Naive B cell (primary cell): ENCODE data around the gene P4HA2. TPM values are rescaled to one million over a fixed set of nuclear protein-coding genes. Genes with fewer than 3 reads are reported as not detected.

Experiments
- ATAC-seq, 2 donors: fragments of 150-1000 bp; cut with Tn5 transposase; 2 replicates each; pipeline ENCODE4 v1.10.0; 2021; ENCODE audit warnings: low read depth in 2 of 2, mild to moderate bottlenecking in 2 of 2, moderate library complexity in 2 of 2
- DNase-seq: peaks from one replicate; pipeline ENCODE4 v3.0.0; 2022
- H3K27ac Mint-ChIP-seq, 6 donors: one replicate each; pipeline ENCODE4 v1.8.0; 2020 to 2022; ENCODE audit warnings: mild to moderate bottlenecking in 6 of 6, mixed read lengths in 6 of 6, moderate library complexity in 5 of 6, inconsistent platforms in 2 of 6
- H3K27me3 Mint-ChIP-seq, 3 donors: one replicate each; pipeline ENCODE4 v1.8.0; 2021 to 2022; ENCODE audit warnings: mixed read lengths in 3 of 3, mild to moderate bottlenecking in 1 of 3
- H3K36me3 Mint-ChIP-seq, 2 donors: one replicate each; pipeline ENCODE4 v1.8.0; 2020 to 2022; ENCODE audit warnings: mixed read lengths in 2 of 2, inconsistent platforms in 1 of 2, mild to moderate bottlenecking in 1 of 2
- H3K4me1 Mint-ChIP-seq, 3 donors: one replicate each; pipeline ENCODE4 v1.8.0; 2020 to 2022; ENCODE audit warnings: mixed read lengths in 3 of 3, inconsistent platforms in 1 of 3, mild to moderate bottlenecking in 1 of 3, moderate library complexity in 1 of 3
- H3K4me3 Mint-ChIP-seq, 8 donors: one replicate each; pipeline ENCODE4 v1.8.0; 2020 to 2022; ENCODE audit warnings: mild to moderate bottlenecking in 8 of 8, mixed read lengths in 8 of 8, moderate library complexity in 8 of 8, inconsistent platforms in 2 of 8
- H3K9me3 Mint-ChIP-seq, 7 donors: one replicate each; pipeline ENCODE4 v1.8.0; 2020 to 2022; ENCODE audit warnings: mixed read lengths in 7 of 7, mild to moderate bottlenecking in 5 of 7, inconsistent platforms in 2 of 7, moderate library complexity in 1 of 7
- polyA plus RNA-seq, 6 donors: library from polyadenylated mRNA; unstranded; fragments of 300-500 nt; fragmentation: Illumina TruSeq; gene quantifications; one replicate each; pipeline ENCODE4 v1.2.3, GENCODE V29; 2021; ENCODE audit warnings: low read depth in 6 of 6

Gene P4HA2
- polyA plus RNA-seq = under 1 TPM in 2 of 6 donors, not detected in 4; 0.45 to 0.73 TPM

DNA sequence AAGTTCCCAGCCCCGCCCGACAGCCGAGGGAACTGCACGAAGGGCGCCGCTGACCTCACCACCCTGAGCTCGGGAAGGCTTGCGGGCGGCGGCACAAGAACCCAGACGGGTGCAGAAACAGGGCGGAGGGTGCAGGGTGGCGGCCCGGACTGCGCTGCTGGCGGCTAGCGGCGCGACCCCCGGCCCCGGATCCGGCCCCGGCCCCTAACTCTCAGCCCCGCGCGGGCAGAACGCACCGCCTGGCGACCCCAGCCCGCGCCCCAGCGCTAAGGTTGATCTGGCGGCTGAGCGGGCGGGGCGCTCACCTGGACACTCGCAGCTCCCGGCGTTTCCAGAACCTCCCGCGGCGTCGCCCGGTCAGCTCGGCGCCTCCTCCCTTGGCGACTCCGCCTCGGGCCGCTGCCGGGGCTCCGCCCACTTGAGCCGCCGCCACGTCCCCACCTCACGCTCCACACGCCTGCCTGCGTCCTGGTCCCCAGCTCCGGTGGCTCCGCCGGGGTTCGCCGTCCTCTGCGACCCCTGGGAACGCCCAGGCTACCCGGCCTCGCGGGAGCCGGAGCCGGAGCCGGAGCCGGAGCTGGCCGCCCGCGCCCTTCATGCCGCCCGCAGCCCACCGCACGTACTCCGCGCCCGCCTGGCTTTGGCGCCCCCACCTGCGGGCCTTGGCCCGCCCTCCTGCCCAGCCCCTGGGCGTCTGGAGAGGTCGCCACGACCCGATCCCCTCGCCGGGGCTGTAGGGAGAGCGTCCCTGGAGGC lies at the start of gene P4HA2:
Gene P4HA2 (minus strand): TSS at position 369 of the 756 bp plus-strand sequence. CDS start 9,227 bp downstream, outside the sequence.
- peak; percentile 21 for DNase-seq
- Mint-ChIP-seq H3K4me3 (peak within 1 kb of the TSS; percentile 15 to 88 (median 72)), H3K9me3 (peaks cover 0 to 1% (median 0%) of the 10 kb centered on the region in 7 donors), H3K4me1 (peaks cover 33 to 43% (median 36%) of the 10 kb centered on the region in 3 donors), H3K36me3 (no peaks in the 10 kb centered on the region), H3K27ac (no peak within 1 kb of the TSS), H3K27me3 (peaks cover 20 to 36% (median 32%) of the 10 kb centered on the region in 3 donors)
- peak; percentile 48 to 59 for ATAC-seq

DNA sequence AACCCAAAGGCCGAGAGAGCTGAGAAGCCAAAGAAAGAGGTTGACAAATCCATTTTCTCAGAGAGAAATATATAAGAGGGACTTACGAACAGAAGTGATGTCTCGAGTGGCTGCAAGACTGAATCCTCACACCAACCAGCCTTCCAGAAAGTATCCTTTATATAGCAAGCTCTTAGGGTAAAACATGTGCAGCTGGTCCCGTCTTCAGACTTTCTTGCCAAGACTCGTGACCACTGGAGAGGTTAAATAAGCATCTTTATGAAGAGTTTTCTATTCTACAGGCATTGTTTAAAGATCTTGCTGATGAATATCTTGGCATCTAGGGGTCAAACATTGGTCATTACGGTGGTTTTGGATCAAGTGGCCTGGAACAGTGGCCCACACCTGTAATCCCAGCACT lies 49.6 kb upstream of the P4HA2 start:
- Mint-ChIP-seq H3K4me3 (no peak overlapping the region), H3K9me3 (no peaks in the 10 kb centered on the region), H3K27me3 (peaks cover 16 to 26% (median 21%) of the 10 kb centered on the region in 3 donors), H3K4me1 (peaks cover 6 to 11% (median 9%) of the 10 kb centered on the region in 3 donors), H3K36me3 (no peaks in the 10 kb centered on the region), H3K27ac (peak overlapping the region in 1 of 6 donors; percentile 4)
- no peak for DNase-seq
- ATAC-seq = no peak

DNA sequence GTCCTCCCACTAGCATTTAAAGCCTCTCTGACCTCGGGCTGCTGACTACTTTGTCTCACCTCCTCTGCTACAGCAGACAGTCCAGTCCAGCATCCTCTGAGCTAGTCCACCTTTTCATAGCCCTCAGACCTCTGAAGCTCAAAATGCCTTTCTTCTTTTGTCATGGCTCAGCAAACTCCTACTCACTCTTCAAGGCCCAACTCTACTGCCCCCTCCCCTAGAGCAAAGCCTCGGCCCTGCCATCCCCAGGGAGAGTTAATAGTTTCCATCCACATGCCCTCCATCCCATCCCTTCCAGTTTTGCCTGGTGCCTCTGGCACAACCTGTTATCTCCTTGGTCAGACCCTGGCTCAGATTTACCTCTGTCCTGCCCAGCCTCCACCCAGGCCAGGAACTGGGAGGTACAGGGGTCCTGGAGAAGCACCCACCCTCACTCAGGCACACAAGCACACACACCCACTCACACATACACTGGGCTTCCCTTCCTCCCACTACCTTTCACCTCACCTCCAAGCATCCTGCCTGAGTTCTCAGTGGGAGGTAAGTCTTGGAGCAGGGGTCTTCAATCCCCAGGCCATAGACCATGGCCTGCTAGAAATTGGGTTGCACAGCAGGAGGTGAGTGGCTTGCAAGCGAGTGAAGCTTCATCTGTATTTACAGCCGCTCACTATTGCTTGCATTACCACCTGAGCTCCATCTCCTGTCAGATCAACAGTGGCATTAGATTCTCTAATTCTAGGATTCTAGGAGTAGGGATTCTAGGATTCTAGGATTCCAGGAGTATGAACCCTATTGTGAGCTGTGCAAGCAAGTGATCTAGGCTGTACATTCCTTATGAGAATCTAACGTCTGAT lies 47.9 kb upstream of the P4HA2 start:
- ATAC-seq = no peak
- Mint-ChIP-seq H3K27ac (peak overlapping the region in 1 of 6 donors; percentile 27), H3K27me3 (peaks cover 19 to 35% (median 19%) of the 10 kb centered on the region in 3 donors), H3K36me3 (no peaks in the 10 kb centered on the region), H3K4me1 (peaks cover 9 to 14% (median 13%) of the 10 kb centered on the region in 3 donors), H3K9me3 (peaks cover 0 to 1% (median 0%) of the 10 kb centered on the region in 7 donors), H3K4me3 (no peak overlapping the region)
- no peak for DNase-seq

GRCh38 chr5:132274050-132274792 lies 46.6 kb upstream of the P4HA2 start:
- H3K27ac Mint-ChIP-seq = no peak overlapping the region
- peaks cover 18 to 35% (median 19%) of the 10 kb centered on the region in 3 donors for H3K27me3 Mint-ChIP-seq
- DNase-seq = no peak
- ATAC-seq = no peak
- H3K9me3 Mint-ChIP-seq = peaks cover 0 to 1% (median 0%) of the 10 kb centered on the region in 7 donors
- no peaks in the 10 kb centered on the region for H3K36me3 Mint-ChIP-seq
- H3K4me1 Mint-ChIP-seq = peaks cover 9 to 14% (median 12%) of the 10 kb centered on the region in 3 donors
- peak overlapping the region in 1 of 8 donors; percentile 25 for H3K4me3 Mint-ChIP-seq

GRCh38 chr5:132273631-132274030 lies 46.0 kb upstream of the P4HA2 start:
- peaks cover 18 to 35% (median 19%) of the 10 kb centered on the region in 3 donors for H3K27me3 Mint-ChIP-seq
- H3K36me3 Mint-ChIP-seq = no peaks in the 10 kb centered on the region
- no peak for DNase-seq
- peaks cover 9 to 14% (median 12%) of the 10 kb centered on the region in 3 donors for H3K4me1 Mint-ChIP-seq
- H3K9me3 Mint-ChIP-seq = peaks cover 0 to 1% (median 0%) of the 10 kb centered on the region in 7 donors
- H3K27ac Mint-ChIP-seq = peak overlapping the region in 1 of 6 donors; percentile 5
- peak overlapping the region in 1 of 8 donors; percentile 25 for H3K4me3 Mint-ChIP-seq
- ATAC-seq = no peak

GRCh38 chr5:132272311-132273210 lies 44.9 kb upstream of the P4HA2 start:
- Mint-ChIP-seq H3K9me3 (peaks cover 0 to 1% (median 0%) of the 10 kb centered on the region in 7 donors), H3K4me3 (peak overlapping the region in 6 of 8 donors; percentile 41 to 78 (median 61))

DNA sequence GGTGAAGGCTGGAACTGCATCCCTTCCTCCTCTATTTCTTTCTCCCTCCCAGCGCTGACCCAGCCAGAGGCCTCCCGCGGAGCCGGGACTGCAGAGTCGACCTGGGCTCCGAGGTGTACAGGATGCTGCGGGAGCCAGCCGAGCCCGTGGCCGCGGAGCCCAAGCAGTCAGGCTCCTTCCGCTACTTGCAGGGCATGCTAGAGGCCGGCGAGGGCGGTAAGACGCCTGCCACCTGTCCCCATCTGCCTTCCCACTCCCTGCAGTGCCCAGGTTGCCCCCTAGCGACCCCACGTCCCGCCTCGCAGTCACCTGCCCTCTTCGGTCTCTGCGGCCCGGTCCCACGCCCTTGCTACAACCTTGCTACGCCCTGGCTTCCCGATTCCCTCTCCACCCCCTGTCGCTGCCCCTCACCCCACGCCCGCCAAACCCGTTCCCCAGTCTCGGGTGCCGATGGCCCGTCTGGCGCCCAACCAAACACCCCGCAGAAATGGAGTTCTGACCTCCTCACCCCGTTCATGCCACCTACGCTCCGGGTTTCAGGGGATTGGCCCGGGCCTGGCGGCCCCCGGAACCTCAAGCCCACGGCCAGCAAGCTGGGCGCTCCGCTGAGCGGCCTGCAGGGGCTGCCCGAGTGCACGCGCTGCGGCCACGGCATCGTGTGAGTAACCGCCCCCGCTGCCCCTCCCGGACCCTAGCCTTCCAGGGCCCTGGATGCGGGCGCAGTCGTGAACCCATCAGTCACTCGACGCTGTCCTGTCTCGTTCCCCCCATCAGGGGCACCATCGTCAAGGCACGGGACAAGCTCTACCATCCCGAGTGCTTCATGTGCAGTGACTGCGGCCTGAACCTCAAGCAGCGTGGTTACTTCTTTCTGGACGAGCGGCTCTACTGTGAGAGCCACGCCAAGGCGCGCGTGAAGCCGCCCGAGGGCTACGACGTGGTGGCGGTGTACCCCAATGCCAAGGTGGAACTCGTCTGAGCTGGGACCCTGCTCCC lies 43.9 kb upstream of the P4HA2 start:
- ATAC-seq (peak; percentile 53 to 57), DNase-seq (no peak)
- Mint-ChIP-seq H3K9me3 (peaks cover 0 to 1% (median 0%) of the 10 kb centered on the region in 7 donors), H3K36me3 (no peaks in the 10 kb centered on the region), H3K4me3 (peak overlapping the region in 7 of 8 donors; percentile 56 to 86 (median 78)), H3K4me1 (peaks cover 9 to 17% (median 14%) of the 10 kb centered on the region in 3 donors), H3K27me3 (peaks cover 18 to 35% (median 19%) of the 10 kb centered on the region in 3 donors), H3K27ac (peak overlapping the region in 1 of 6 donors; percentile 69)

More at GRCh38 chr5:132272311-132273210, 44.9 kb upstream of the P4HA2 start:
- ATAC-seq (peak; percentile 52 to 55), DNase-seq (peak; percentile 55)
- H3K27me3 Mint-ChIP-seq = peaks cover 18 to 35% (median 19%) of the 10 kb centered on the region in 3 donors
- peak overlapping the region in 1 of 6 donors; percentile 69 for H3K27ac Mint-ChIP-seq
- no peaks in the 10 kb centered on the region for H3K36me3 Mint-ChIP-seq
- peaks cover 9 to 14% (median 13%) of the 10 kb centered on the region in 3 donors for H3K4me1 Mint-ChIP-seq

GRCh38 chr5:132270706-132271105 lies 43.1 kb upstream of the P4HA2 start:
- Mint-ChIP-seq H3K27ac (peak overlapping the region in 1 of 6 donors; percentile 32), H3K4me1 (peaks cover 9 to 17% (median 14%) of the 10 kb centered on the region in 3 donors), H3K9me3 (peaks cover 0 to 1% (median 0%) of the 10 kb centered on the region in 7 donors), H3K4me3 (peak overlapping the region in 2 of 8 donors; percentile 39 to 57), H3K27me3 (peaks cover 18 to 35% (median 19%) of the 10 kb centered on the region in 3 donors), H3K36me3 (no peaks in the 10 kb centered on the region)
- no peak for DNase-seq
- no peak for ATAC-seq

DNA sequence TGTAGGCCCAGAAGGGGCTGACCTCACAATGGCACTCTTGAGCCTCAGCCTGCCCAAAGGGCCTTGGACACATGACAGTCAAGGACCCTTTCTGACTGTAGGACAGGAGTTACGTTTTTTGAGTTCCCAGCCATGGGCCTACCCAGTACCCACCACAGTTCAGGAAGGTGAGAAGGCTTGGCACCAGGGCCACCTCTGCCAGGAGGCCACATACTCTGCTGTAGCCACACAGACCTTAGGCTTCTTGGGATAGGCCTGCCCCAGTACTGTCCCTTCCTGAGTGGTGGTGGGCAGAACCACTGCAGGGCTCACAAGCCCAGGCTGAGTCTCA lies 42.6 kb upstream of the P4HA2 start:
- Mint-ChIP-seq H3K27me3 (peaks cover 18 to 35% (median 19%) of the 10 kb centered on the region in 3 donors), H3K4me1 (peaks cover 9 to 17% (median 14%) of the 10 kb centered on the region in 3 donors), H3K36me3 (no peaks in the 10 kb centered on the region), H3K27ac (no peak overlapping the region), H3K9me3 (peaks cover 0 to 1% (median 0%) of the 10 kb centered on the region in 7 donors), H3K4me3 (peak overlapping the region in 1 of 8 donors; percentile 57)
- ATAC-seq (no peak), DNase-seq (no peak)

DNA sequence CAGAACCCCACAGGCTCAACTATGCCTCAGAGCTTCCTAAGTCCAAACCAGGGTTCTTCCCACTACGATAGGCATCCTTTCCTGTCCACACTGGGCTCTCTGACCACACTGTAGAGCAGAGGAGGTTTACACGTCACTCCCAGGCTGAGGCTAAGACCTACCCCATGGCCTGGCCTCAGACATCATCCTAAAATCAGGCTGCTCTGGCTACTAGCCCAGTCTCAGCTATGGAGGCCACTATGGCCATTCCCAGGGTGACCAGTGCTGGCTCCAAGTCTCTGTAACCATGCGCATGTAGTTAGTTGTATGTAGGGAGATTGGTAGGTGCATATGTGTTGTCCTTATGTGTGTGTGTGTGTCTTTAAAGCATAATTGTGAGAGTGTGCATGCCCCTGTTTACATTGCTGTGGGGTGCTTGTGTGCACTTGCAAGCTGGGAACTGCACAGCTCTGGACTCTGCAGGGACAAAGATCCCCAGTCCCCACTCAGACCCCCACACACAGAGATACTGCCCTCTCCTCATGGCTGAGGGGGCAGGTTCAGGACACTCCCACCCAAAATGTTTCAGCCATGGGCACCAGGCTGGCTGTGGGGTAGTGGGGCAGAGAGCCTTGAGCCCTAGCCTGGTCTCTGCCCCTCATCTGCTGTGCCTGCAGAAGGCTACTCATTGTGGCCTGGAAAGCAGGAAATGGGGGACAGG lies 42.1 kb upstream of the P4HA2 start:
- DNase-seq (no peak), ATAC-seq (no peak)

More for the DNA sequence above, 42.1 kb upstream of the P4HA2 start:
- peaks cover 0 to 1% (median 0%) of the 10 kb centered on the region in 7 donors for H3K9me3 Mint-ChIP-seq
- peaks cover 9 to 17% (median 14%) of the 10 kb centered on the region in 3 donors for H3K4me1 Mint-ChIP-seq
- H3K4me3 Mint-ChIP-seq = no peak overlapping the region
- H3K27ac Mint-ChIP-seq = peak overlapping the region in 1 of 6 donors; percentile 15
- H3K27me3 Mint-ChIP-seq = peaks cover 18 to 35% (median 19%) of the 10 kb centered on the region in 3 donors
- H3K36me3 Mint-ChIP-seq = no peaks in the 10 kb centered on the region
